Lower lobe of right lung (tissue), 2 donors: ENCODE measurements around the gene PCBP4. TPM values are rescaled to one million over a fixed set of nuclear protein-coding genes. Genes with fewer than 3 reads are reported as not detected.

ENCODE experiments used
- ATAC-seq, 2 donors: fragments of 200-7000 bp; cut with Tn5 transposase; one replicate each; pipeline ENCODE4 v1.9.1; 2020 to 2022; ENCODE audit warnings: mild to moderate bottlenecking in 2 of 2, moderate library complexity in 2 of 2
- DNase-seq: peaks from one replicate; pipeline ENCODE4 v3.0.0-alpha.2; 2020
- H3K27ac ChIP-seq: fragments of 200-600 bp; one replicate; pipeline ENCODE4 v1.8.0; 2022
- H3K27me3 ChIP-seq: fragments of 200-600 bp; one replicate; pipeline ENCODE4 v1.8.0; 2022; ENCODE audit warnings: low read depth
- H3K36me3 ChIP-seq: fragments of 200-600 bp; one replicate; pipeline ENCODE4 v1.8.0; 2022; ENCODE audit warnings: mild to moderate bottlenecking
- H3K4me1 ChIP-seq: fragments of 200-600 bp; one replicate; pipeline ENCODE4 v1.8.0; 2022
- H3K4me3 ChIP-seq: fragments of 200-600 bp; one replicate; pipeline ENCODE4 v1.8.0; 2022; ENCODE audit warnings: mild to moderate bottlenecking
- H3K9me3 ChIP-seq: fragments of 200-600 bp; one replicate; pipeline ENCODE4 v1.8.0; 2022
- intact Hi-C: fragments of 100-400 bp; cut with DNase I; formaldehyde crosslinking; loops from one replicate; pipeline ENCODE4 v1.11.0; 2022
- total RNA-seq: library from RNA; stranded (reverse); fragmentation: NEBNext Ultra II Directional; extraction: Animal tissue kit (Norgen Biotek cat#: 25700); gene quantifications from one replicate; pipeline ENCODE4 v1.2.1, GENCODE V29; 2021
- TF ChIP-seq, protein P1 (sequence below): fragments of 200-600 bp; IDR thresholded peaks from one replicate; pipeline ENCODE4 v1.8.0; 2022; ENCODE audit warnings: antibody characterized with exemption, mild to moderate bottlenecking
- donor health status: DM: no; HTN: yes; CAD: no; lungs with severe emphysema.

The PCBP4 gene
- total RNA-seq, 1 donor from 2014 or later, result 24.6 TPM

- intact Hi-C loops, result no loop called here
- Histone ChIP-seq H3K9me3 (no peaks in the 10 kb centered on the region), H3K27ac (peak overlapping the region; percentile 97), H3K4me1 (peaks cover 39% of the 10 kb centered on the region), H3K36me3 (no peaks in the 10 kb centered on the region), H3K27me3 (no peaks in the 10 kb centered on the region), H3K4me3 (peak overlapping the region; percentile 88)
- TF ChIP-seq, protein P1, sequence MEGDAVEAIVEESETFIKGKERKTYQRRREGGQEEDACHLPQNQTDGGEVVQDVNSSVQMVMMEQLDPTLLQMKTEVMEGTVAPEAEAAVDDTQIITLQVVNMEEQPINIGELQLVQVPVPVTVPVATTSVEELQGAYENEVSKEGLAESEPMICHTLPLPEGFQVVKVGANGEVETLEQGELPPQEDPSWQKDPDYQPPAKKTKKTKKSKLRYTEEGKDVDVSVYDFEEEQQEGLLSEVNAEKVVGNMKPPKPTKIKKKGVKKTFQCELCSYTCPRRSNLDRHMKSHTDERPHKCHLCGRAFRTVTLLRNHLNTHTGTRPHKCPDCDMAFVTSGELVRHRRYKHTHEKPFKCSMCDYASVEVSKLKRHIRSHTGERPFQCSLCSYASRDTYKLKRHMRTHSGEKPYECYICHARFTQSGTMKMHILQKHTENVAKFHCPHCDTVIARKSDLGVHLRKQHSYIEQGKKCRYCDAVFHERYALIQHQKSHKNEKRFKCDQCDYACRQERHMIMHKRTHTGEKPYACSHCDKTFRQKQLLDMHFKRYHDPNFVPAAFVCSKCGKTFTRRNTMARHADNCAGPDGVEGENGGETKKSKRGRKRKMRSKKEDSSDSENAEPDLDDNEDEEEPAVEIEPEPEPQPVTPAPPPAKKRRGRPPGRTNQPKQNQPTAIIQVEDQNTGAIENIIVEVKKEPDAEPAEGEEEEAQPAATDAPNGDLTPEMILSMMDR, result peak; percentile 6
- ATAC-seq (peak; percentile 20 to 36), DNase-seq (peak; percentile 69)
Measured at GRCh38 chr3:51974277-51974962, 7.2 kb upstream of the PCBP4 start.

DNA sequence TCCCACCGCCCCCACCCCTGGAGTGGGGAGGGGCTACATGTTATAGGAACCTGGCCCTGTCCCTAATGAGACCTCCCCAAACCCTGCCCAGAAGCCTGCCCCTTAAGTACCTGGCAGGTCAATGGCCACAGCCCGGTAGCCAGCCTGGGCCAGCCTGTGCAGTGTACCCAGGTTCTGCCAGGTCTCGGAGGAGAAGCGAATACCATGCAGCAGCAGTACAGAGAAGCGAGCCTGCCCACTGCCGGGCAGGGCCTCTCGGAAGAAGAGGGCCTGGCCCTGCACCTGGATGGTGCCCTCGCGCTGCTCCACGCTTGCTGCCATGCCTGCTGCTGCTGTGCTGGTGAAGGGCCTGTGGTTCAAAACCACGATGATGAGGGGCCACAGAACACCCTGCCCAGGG lies 4.1 kb upstream of the PCBP4 start:
- Histone ChIP-seq H3K9me3 (no peaks in the 10 kb centered on the region), H3K4me1 (peaks cover 50% of the 10 kb centered on the region), H3K36me3 (no peaks in the 10 kb centered on the region), H3K27ac (no peak overlapping the region), H3K27me3 (no peaks in the 10 kb centered on the region), H3K4me3 (no peak overlapping the region)
- intact Hi-C loops, result no loop called here
- ATAC-seq (no peak), DNase-seq (no peak)
- TF ChIP-seq, protein P1, result no peak

- no peaks in the 10 kb centered on the region for H3K9me3 ChIP-seq
- H3K36me3 ChIP-seq, result no peaks in the 10 kb centered on the region
- no peaks in the 10 kb centered on the region for H3K27me3 ChIP-seq
- DNase-seq, result no peak
- TF ChIP-seq, protein P1, result no peak
- ATAC-seq, result no peak
- H3K4me3 ChIP-seq, result no peak overlapping the region
- intact Hi-C loops, result no loop called here
- no peak overlapping the region for H3K27ac ChIP-seq
- peaks cover 50% of the 10 kb centered on the region for H3K4me1 ChIP-seq
Measured at GRCh38 chr3:51970606-51971300, 3.5 kb upstream of the PCBP4 start.

- no peak overlapping the region for H3K27ac ChIP-seq
- no peaks in the 10 kb centered on the region for H3K27me3 ChIP-seq
- H3K36me3 ChIP-seq, result no peaks in the 10 kb centered on the region
- intact Hi-C loops, result no loop called here
- H3K4me1 ChIP-seq, result peaks cover 47% of the 10 kb centered on the region
- H3K4me3 ChIP-seq, result no peak overlapping the region
- TF ChIP-seq, protein P1, result no peak
- no peaks in the 10 kb centered on the region for H3K9me3 ChIP-seq
- no peak for DNase-seq
- no peak for ATAC-seq
Measured at GRCh38 chr3:51969841-51970240, 2.6 kb upstream of the PCBP4 start.

GRCh38 chr3:51968883-51969678 lies 1.8 kb upstream of the PCBP4 start:
- H3K4me1 ChIP-seq, result peaks cover 40% of the 10 kb centered on the region
- H3K9me3 ChIP-seq, result no peaks in the 10 kb centered on the region
- no peaks in the 10 kb centered on the region for H3K27me3 ChIP-seq
- TF ChIP-seq, protein P1, result no peak
- ATAC-seq, result no peak
- H3K36me3 ChIP-seq, result no peaks in the 10 kb centered on the region
- no peak overlapping the region for H3K4me3 ChIP-seq
- intact Hi-C loops, result no loop called here
- H3K27ac ChIP-seq, result no peak overlapping the region
- DNase-seq, result no peak
